GM18502 (cell line): Measurements from ENCODE around the gene THBS2.
"Not testable (repeated sequence)": the region's sequence is repeated elsewhere in the genome, so short reads cannot be mapped to it uniquely, and the experiment has no call there.

Source experiments
- ATAC-seq: cut with Tn5 transposase; IDR thresholded peaks from one replicate; pipeline ENCODE4 v1.9.1; 2021; ENCODE audit warnings: mild to moderate bottlenecking; ENCODE audit not compliant: unreplicated experiment, poor library complexity

THBS2 gene

GRCh38 chr6:169253337-169254238, at the start of gene THBS2:
Gene THBS2, minus strand, starts transcription at chr6:169253846. Its CDS starts 3,062 bp downstream, at chr6:169250784.
- no peak for ATAC-seq

- no peak for ATAC-seq
Measured at GRCh38 chr6:169302716-169303115, 49.1 kb upstream of the THBS2 start.

GRCh38 chr6:169302255-169302654, 48.6 kb upstream of the THBS2 start:
- no peak for ATAC-seq

DNA sequence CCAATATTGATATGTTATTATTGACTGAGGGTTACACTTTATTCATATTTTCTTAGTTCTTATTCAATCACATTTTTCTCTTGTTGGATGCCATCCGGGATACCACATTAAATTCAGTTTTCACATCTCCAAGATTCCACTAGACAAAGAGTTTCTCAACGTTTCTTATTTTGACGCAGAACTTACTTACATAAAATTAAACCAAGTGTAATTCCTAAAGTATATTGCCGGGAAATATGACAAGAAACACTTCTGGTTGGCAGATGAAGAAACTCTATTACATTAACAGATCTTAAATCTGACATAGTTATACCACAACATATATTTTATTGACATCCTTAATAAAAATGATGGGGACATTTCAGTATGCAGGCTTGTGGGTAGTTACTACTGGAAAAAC, 47.3 kb upstream of the THBS2 start:
- ATAC-seq = no peak

GRCh38 chr6:169298626-169299025, 45.0 kb upstream of the THBS2 start:
- not testable (repeated sequence) for ATAC-seq

- ATAC-seq = no peak
Measured at GRCh38 chr6:169296622-169297021, 43.0 kb upstream of the THBS2 start.

DNA sequence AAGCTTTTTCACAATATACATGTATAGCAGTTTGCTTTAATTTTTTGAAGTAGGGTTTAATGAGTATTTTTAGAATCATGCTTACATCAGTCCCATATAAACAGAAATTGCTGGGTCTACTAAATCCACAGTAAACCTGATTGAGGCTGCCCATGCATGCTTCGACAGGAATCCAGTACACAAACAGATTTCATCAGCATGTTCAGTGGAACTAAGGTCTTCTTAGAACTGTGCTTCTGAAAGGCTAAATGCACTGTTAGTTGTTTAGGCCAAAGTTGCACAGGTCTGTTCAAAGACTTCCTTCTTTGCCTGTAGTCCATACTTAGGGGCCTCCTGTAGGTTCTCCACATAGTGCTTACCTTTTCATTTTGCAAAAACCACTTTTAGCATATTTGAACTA, 42.5 kb upstream of the THBS2 start:
- no peak for ATAC-seq

- no peak for ATAC-seq
Measured at GRCh38 chr6:169293196-169293595, 39.5 kb upstream of the THBS2 start.

DNA sequence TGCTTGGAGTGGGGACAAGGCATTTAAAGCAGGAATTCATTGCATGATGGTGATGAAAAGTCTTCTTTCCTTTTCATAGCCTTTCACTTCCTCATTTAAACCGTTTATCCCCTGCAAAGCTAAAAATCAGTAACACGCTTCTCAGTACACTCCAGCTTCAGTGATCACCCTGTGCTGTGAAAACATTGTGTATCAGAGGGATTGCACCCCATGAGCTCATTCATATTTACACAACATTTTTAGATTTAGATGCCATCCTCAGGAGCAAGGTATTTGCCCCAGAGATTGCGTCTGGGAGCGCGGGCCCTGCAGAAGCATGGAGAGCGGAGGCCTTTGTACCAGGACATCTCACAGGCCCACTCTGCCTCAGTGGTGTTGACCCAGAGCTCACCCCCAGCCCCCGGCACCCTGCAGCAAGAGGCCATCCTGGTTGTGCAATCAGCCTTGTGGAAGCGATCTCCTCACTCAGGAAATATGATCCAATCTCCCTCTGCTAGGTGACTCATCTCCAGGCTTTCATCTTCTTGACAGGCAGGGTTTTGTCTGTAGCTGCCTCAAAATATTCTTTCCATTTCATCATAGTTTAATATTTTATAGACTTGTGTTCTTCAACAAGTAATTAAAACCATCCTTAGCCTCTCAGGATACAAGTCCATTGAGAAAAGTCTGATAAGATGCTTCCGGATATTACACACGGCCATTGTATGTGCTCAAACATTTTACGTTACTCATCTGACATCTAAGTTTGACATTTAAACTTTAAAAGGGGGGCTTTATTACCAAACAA, 38.9 kb upstream of the THBS2 start:
- ATAC-seq = no peak

- no peak for ATAC-seq
Measured at GRCh38 chr6:169291646-169292337, 38.1 kb upstream of the THBS2 start.

GRCh38 chr6:169291148-169291547, 37.5 kb upstream of the THBS2 start:
- ATAC-seq = no peak

- ATAC-seq = no peak
Measured at GRCh38 chr6:169289619-169290339, 36.1 kb upstream of the THBS2 start.

DNA sequence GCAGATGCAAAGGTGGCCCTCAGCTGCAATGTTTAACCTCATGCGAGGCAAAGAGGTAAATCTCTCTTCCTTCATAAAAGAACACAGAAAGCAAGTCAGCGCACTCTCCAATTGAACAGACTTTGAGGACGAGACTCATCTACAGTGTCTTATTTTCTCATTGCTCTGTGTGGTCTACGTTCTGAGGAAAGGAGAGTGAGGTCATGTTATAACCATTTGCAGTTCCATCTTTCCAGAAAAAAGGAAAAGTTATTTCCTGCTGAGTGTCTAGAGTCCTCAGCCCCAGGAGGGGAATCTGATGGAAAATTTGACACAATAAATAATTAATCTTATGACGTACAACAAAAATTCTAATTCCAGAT, 35.6 kb upstream of the THBS2 start:
- ATAC-seq = no peak

DNA sequence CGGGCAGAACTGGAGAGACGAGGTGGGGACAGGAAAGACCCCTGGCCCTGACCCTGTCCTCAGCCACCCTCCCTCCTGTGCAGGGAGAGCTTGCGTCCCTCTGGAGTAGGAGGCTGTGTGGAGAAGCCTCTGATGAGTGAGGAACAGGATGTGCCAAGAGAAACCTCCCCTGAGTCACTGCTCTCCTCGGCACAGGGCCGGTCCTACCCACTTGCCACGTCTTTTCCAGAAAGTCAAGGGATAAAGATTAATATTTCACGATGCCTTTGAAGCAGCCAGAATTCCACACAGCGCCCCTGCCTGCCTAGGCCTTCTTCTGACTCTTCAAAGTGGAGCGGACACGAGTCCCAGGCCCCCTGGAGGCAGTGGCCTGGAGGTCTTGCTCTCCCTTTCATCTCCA, 34.9 kb upstream of the THBS2 start:
- ATAC-seq = no peak

GRCh38 chr6:169287675-169288074, 34.0 kb upstream of the THBS2 start:
- ATAC-seq = no peak

DNA sequence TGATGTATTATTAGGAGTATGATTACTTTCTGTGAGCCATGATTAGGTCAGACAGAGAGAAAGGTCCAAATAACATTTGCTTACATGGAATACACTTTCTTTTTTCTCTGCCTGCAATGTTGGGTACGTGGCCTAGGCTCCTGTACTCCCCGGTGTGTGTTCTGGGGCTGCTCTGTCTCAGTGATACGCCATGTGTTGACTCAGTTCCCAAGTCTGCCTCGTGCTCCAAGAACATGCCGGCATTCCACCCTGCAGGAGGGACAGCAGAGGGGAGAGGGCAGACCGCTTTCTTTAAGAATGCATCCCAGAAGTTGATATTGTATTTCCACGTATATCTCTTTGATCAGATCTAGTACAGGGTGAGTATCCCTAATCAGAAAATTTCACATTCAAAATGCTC, 33.3 kb upstream of the THBS2 start:
- ATAC-seq = no peak

DNA sequence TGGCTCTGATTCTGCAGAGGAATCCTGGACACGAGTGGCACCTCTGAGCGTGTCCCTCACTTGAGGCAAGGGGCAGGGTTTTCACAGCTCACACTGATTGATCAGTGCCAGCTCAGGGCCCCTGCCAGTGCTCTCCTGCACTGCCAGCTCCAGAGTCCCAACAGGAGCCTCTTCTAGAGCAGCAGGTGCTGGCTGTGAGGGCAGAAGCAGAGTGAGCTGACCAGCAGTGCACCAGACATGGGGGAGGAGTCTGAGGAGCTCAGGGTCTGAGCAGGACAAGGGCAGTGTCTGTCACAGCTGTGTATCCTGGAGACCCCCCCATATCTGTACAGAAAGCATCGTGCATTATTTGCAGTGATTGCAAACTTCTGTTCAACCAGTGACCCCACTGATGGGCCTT, 31.5 kb upstream of the THBS2 start:
- ATAC-seq = no peak

GRCh38 chr6:169283924-169284323, 30.3 kb upstream of the THBS2 start:
- ATAC-seq = no peak

DNA sequence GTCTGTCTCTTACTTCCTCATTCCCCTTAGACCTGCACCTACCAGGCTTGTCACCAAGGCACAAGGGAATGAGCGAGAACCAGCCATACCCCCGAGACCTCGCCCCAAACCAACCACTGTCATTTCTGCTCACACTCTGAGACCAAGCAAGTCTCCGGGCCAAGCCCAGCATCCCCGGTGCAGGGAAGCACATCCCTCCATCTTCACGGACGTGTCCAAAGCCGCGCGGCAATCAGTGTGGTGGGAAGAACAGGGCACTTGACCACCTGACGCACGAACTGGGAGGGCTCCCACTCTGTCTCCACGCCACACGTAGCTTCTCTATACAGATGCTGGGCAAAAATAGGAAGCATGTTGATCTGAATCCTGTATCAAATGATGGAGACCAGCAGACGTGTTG, 28.4 kb upstream of the THBS2 start:
- ATAC-seq = no peak

DNA sequence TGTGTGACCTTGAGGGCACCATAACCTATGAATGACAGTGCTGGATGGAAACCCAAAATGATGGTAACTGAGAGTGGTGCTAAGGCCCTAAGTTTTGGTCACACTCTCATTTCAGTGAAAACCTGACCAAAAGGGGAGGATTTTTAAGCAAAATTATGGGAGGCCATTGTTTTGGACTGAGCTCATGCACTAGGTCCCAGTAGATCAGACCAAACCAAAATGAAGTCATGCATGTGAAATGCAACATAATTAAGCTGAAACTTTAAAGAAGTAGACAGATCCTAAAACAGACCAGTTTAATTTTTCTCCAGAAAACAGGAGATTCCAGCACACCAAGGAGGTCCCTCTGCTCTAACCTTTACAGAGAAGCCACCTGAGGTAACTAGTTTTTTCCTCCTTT, 24.0 kb upstream of the THBS2 start:
- no peak for ATAC-seq
